Lower lobe of right lung (tissue), 2 donors: ENCODE measurements around the gene RCE1. TPM values are rescaled to one million over a fixed set of nuclear protein-coding genes. Genes with fewer than 3 reads are reported as not detected.

Source experiments
- ATAC-seq, 2 donors: fragments of 200-7000 bp; cut with Tn5 transposase; one replicate each; pipeline ENCODE4 v1.9.1; 2020 to 2022; ENCODE audit warnings: mild to moderate bottlenecking in 2 of 2, moderate library complexity in 2 of 2
- DNase-seq: peaks from one replicate; pipeline ENCODE4 v3.0.0-alpha.2; 2020
- H3K27ac ChIP-seq: fragments of 200-600 bp; one replicate; pipeline ENCODE4 v1.8.0; 2022
- H3K27me3 ChIP-seq: fragments of 200-600 bp; one replicate; pipeline ENCODE4 v1.8.0; 2022; ENCODE audit warnings: low read depth
- H3K36me3 ChIP-seq: fragments of 200-600 bp; one replicate; pipeline ENCODE4 v1.8.0; 2022; ENCODE audit warnings: mild to moderate bottlenecking
- H3K4me1 ChIP-seq: fragments of 200-600 bp; one replicate; pipeline ENCODE4 v1.8.0; 2022
- H3K4me3 ChIP-seq: fragments of 200-600 bp; one replicate; pipeline ENCODE4 v1.8.0; 2022; ENCODE audit warnings: mild to moderate bottlenecking
- H3K9me3 ChIP-seq: fragments of 200-600 bp; one replicate; pipeline ENCODE4 v1.8.0; 2022
- intact Hi-C: fragments of 100-400 bp; cut with DNase I; formaldehyde crosslinking; loops from one replicate; pipeline ENCODE4 v1.11.0; 2022
- total RNA-seq: library from RNA; stranded (reverse); fragmentation: NEBNext Ultra II Directional; extraction: Animal tissue kit (Norgen Biotek cat#: 25700); gene quantifications from one replicate; pipeline ENCODE4 v1.2.1, GENCODE V29; 2021
- TF ChIP-seq, protein P1 (sequence below): fragments of 200-600 bp; IDR thresholded peaks from one replicate; pipeline ENCODE4 v1.8.0; 2022; ENCODE audit warnings: antibody characterized with exemption, mild to moderate bottlenecking
- donor health status: DM: no; HTN: yes; CAD: no; lungs with severe emphysema.

Gene RCE1
- total RNA-seq, 1 donor from 2014 or later: 18.9 TPM

DNA sequence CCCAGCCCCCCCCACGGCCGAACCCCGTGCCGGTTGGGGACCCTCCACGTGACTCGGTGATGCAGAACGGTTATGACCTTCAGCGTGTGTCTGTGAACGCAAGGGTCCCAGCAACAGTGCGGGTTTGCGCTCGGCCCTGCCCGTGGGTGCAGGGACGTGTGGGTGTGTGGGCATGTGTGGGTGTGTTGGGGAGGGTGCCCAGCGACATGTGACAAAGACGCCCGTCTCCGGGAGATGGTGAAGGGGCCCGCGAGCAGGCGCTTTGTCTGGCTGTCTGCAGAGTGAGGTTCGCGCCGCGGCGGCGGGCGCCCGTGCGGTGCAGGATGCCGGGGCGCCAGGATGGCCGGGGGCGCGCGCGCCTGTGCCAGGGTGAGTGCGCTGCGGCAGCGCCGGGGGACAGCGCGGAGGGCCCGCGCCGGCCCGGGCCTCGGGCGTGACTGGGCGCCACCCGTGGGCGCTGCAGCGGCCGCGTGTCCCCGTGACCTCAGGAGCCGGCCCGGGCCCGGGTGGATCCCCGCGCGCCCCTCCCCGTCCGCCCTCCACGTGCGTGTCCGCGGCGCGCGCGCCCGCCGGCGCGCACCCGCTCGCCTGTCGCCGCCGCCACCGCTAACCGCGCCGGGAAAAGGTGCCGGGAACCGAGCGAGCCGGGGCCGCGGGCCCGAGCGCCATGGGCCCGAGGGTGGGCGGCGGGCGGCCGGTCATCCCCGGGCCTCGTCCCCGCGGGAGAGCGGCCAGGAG, 13.4 kb downstream of the RCE1 start, which contains the start of gene LRFN4:
Gene LRFN4 (plus strand): TSS at position 569 of the 738 bp plus-strand sequence. CDS start 681 bp downstream, outside the sequence.
- Histone ChIP-seq H3K27ac (peak within 1 kb of the TSS; percentile 91), H3K9me3 (no peaks in the 10 kb centered on the region), H3K36me3 (no peaks in the 10 kb centered on the region), H3K4me3 (peak within 1 kb of the TSS; percentile 66), H3K4me1 (peaks cover 9% of the 10 kb centered on the region), H3K27me3 (no peaks in the 10 kb centered on the region)
- DNase-seq: no peak
- ATAC-seq: peak; percentile 43 to 53
- intact Hi-C loops: no loop called here
- TF ChIP-seq, protein P1, sequence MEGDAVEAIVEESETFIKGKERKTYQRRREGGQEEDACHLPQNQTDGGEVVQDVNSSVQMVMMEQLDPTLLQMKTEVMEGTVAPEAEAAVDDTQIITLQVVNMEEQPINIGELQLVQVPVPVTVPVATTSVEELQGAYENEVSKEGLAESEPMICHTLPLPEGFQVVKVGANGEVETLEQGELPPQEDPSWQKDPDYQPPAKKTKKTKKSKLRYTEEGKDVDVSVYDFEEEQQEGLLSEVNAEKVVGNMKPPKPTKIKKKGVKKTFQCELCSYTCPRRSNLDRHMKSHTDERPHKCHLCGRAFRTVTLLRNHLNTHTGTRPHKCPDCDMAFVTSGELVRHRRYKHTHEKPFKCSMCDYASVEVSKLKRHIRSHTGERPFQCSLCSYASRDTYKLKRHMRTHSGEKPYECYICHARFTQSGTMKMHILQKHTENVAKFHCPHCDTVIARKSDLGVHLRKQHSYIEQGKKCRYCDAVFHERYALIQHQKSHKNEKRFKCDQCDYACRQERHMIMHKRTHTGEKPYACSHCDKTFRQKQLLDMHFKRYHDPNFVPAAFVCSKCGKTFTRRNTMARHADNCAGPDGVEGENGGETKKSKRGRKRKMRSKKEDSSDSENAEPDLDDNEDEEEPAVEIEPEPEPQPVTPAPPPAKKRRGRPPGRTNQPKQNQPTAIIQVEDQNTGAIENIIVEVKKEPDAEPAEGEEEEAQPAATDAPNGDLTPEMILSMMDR: no peak

DNA sequence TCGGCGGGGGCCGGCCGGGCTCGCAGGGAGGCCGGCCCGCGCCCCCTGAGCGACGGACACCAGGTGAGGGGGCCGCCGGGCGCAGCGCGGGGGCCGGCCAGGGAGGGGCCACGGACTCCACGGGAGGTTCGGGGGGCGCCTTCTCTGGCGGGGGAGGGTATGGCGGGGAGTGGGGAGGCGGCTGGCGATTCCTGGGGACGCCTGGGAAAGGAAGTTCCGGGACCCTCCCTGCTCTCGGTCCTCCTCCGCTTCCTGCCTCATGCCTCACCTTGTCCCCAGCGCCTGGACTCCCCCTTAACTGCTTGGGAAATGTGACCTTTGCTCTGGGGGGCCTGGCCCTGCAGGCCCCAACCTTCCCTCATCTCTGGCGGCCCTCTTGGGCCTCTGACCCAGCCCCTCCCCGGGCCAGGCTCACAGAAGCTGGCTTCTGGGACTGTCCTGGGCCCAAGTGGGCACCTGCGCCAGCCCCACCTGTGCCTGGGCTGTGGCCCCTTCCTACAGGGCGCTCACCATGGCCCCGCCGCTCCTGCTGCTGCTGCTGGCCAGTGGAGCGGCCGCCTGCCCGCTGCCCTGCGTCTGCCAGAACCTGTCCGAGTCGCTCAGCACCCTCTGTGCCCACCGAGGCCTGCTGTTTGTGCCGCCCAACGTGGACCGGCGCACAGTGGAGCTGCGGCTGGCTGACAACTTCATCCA, 14.1 kb downstream of the RCE1 start:
- intact Hi-C loops: no loop called here
- TF ChIP-seq, protein P1: no peak
- Histone ChIP-seq H3K4me1 (peaks cover 9% of the 10 kb centered on the region), H3K27me3 (no peaks in the 10 kb centered on the region), H3K9me3 (no peaks in the 10 kb centered on the region), H3K36me3 (no peaks in the 10 kb centered on the region), H3K27ac (peak overlapping the region; percentile 49), H3K4me3 (peak overlapping the region; percentile 49)
- DNase-seq (no peak), ATAC-seq (no peak)

DNA sequence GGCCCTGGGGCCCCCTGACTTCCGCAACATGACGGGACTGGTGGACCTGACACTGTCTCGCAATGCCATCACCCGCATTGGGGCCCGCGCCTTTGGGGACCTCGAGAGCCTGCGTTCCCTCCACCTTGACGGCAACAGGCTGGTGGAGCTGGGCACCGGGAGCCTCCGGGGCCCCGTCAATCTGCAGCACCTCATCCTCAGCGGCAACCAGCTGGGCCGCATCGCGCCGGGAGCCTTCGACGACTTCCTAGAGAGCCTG, 14.6 kb downstream of the RCE1 start:
- peaks cover 9% of the 10 kb centered on the region for H3K4me1 ChIP-seq
- ATAC-seq (no peak), DNase-seq (no peak)
- H3K27ac ChIP-seq: no peak overlapping the region
- TF ChIP-seq, protein P1: no peak
- no peaks in the 10 kb centered on the region for H3K36me3 ChIP-seq
- H3K27me3 ChIP-seq: no peaks in the 10 kb centered on the region
- intact Hi-C loops: no loop called here
- H3K9me3 ChIP-seq: no peaks in the 10 kb centered on the region
- no peak overlapping the region for H3K4me3 ChIP-seq

DNA sequence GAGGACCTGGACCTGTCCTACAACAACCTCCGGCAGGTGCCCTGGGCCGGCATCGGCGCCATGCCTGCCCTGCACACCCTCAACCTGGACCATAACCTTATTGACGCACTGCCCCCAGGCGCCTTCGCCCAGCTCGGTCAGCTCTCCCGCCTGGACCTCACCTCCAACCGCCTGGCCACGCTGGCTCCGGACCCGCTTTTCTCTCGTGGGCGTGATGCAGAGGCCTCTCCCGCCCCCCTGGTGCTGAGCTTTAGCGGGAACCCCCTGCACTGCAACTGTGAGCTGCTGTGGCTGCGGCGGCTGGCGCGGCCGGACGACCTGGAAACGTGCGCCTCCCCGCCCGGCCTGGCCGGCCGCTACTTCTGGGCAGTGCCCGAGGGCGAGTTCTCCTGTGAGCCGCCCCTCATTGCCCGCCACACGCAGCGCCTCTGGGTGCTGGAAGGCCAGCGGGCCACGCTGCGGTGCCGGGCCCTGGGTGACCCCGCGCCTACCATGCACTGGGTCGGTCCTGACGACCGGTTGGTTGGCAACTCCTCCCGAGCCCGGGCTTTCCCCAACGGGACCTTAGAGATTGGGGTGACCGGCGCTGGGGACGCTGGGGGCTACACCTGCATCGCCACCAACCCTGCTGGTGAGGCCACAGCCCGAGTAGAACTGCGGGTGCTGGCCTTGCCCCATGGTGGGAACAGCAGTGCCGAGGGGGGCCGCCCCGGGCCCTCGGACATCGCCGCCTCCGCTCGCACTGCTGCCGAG, 15.1 kb downstream of the RCE1 start:
- ATAC-seq (no peak), DNase-seq (no peak)
- Histone ChIP-seq H3K36me3 (no peaks in the 10 kb centered on the region), H3K27ac (no peak overlapping the region), H3K4me1 (peaks cover 9% of the 10 kb centered on the region), H3K9me3 (no peaks in the 10 kb centered on the region), H3K4me3 (no peak overlapping the region), H3K27me3 (no peaks in the 10 kb centered on the region)
- TF ChIP-seq, protein P1: no peak
- intact Hi-C loops: no loop called here

DNA sequence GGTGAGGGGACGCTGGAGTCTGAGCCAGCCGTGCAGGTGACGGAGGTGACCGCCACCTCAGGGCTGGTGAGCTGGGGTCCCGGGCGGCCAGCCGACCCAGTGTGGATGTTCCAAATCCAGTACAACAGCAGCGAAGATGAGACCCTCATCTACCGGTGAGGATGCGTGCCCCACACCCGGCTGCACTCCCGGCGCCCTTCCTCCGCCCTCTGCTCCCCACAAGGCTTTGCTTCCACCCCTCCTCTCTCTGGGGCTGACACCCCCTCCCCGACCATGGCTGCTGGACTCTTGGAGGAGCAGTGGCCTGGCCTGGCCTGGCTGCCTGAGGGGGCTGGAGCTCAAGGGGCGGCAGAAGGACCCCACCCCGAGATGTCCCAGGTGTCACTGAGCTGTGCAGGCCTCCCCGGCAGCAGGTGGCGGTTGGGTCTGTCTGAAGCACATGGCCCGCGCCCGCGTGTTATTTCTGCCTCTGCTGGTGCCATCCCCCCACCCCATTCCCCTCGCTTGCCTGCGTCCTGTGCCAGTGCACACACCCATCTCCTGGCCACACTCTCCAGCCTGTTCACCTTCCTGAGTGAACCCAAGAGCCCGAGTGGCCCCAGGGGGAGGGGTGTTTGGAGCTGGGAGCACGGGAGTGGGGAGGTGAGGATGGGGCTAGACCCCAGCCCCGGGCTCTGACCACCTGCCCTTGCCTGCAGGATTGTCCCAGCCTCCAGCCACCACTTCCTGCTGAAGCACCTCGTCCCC, 15.9 kb downstream of the RCE1 start:
- Histone ChIP-seq H3K27me3 (no peaks in the 10 kb centered on the region), H3K9me3 (no peaks in the 10 kb centered on the region), H3K4me3 (no peak overlapping the region), H3K36me3 (no peaks in the 10 kb centered on the region), H3K27ac (no peak overlapping the region), H3K4me1 (peaks cover 9% of the 10 kb centered on the region)
- ATAC-seq: no peak
- DNase-seq: no peak
- TF ChIP-seq, protein P1: no peak
- intact Hi-C loops: no loop called here
